Naive thymus-derived CD4-positive, alpha-beta T cell (primary cell): ENCODE data around the gene HOXB8. TPM values are rescaled to one million over a fixed set of nuclear protein-coding genes. Genes with fewer than 3 reads are reported as not detected.

Experiments used
- ATAC-seq: fragments of 150-1000 bp; cut with Tn5 transposase; 2 replicates; pipeline ENCODE4 v1.10.0; 2021; ENCODE audit warnings: mild to moderate bottlenecking, moderate library complexity
- CTCF ChIA-PET: fragments of 350-600 bp; sonication (Branson Sonifier 250); formaldehyde crosslinking; loops from one replicate; lab custom pipeline; 2021; ENCODE audit warnings: antibody characterized with exemption; lab: Charles Lee
- POLR2A ChIA-PET: fragments of 350-600 bp; sonication (Branson Sonifier 250); formaldehyde crosslinking; loops from one replicate; lab custom pipeline; 2021; ENCODE audit warnings: antibody characterized with exemption, inconsistent platforms; lab: Charles Lee
- DNase-seq, 9 donors: peaks; one replicate each; pipeline versions ENCODE4 v3.0.0 to v3.0.0-alpha.2; 2020 to 2022; ENCODE audit warnings: mixed read lengths in 1 of 9
- H3K27ac ChIP-seq: one replicate; pipeline ENCODE4 v1.7.0; 2013; ENCODE audit warnings: mild to moderate bottlenecking, low read depth, low read length, moderate library complexity
- H3K27me3 ChIP-seq, 2 donors: one replicate each; pipeline ENCODE4 v1.7.0; 2013; ENCODE audit warnings: low read length in 2 of 2, mild to moderate bottlenecking in 2 of 2, moderate library complexity in 2 of 2; ENCODE audit not compliant: control insufficient read depth in 2 of 2, insufficient read depth in 2 of 2
- H3K36me3 ChIP-seq, 3 experiments: 1 replicate in 2 of 3; 2 replicates in 1 of 3; pipeline ENCODE4 v1.7.0; 2013; ENCODE audit warnings: low read length in 3 of 3, mild to moderate bottlenecking in 3 of 3, moderate library complexity in 1 of 3; ENCODE audit not compliant: insufficient read depth in 3 of 3, control insufficient read depth in 2 of 3
- H3K4me1 ChIP-seq, 2 donors: one replicate each; pipeline ENCODE4 v1.7.0; 2013; ENCODE audit warnings: low read length in 2 of 2, mild to moderate bottlenecking in 2 of 2, moderate library complexity in 1 of 2; ENCODE audit not compliant: control insufficient read depth in 2 of 2, insufficient read depth in 2 of 2
- H3K4me3 ChIP-seq: 2 replicates; pipeline ENCODE4 v1.7.0; 2013; ENCODE audit warnings: mild to moderate bottlenecking, low read length
- H3K9me3 ChIP-seq, 3 experiments: 1 replicate in 2 of 3; 2 replicates in 1 of 3; pipeline ENCODE4 v1.7.0; 2013; ENCODE audit warnings: low read length in 3 of 3; ENCODE audit not compliant: control insufficient read depth in 2 of 3
- H3K27ac Mint-ChIP-seq, 9 donors: one replicate each; pipeline ENCODE4 v1.8.0; 2020 to 2022; ENCODE audit warnings: mixed read lengths in 9 of 9, mild to moderate bottlenecking in 8 of 9, moderate library complexity in 5 of 9, inconsistent platforms in 2 of 9
- H3K27me3 Mint-ChIP-seq, 5 donors: one replicate each; pipeline ENCODE4 v1.8.0; 2021 to 2022; ENCODE audit warnings: mixed read lengths in 5 of 5, mild to moderate bottlenecking in 1 of 5
- H3K36me3 Mint-ChIP-seq, 5 donors: one replicate each; pipeline ENCODE4 v1.8.0; 2020 to 2022; ENCODE audit warnings: mixed read lengths in 5 of 5, mild to moderate bottlenecking in 3 of 5, inconsistent platforms in 1 of 5
- H3K4me1 Mint-ChIP-seq, 7 donors: one replicate each; pipeline ENCODE4 v1.8.0; 2020 to 2022; ENCODE audit warnings: mixed read lengths in 7 of 7, mild to moderate bottlenecking in 3 of 7, inconsistent platforms in 1 of 7
- H3K4me3 Mint-ChIP-seq, 10 donors: one replicate each; pipeline ENCODE4 v1.8.0; 2020 to 2022; ENCODE audit warnings: mild to moderate bottlenecking in 10 of 10, mixed read lengths in 10 of 10, moderate library complexity in 6 of 10, inconsistent platforms in 2 of 10
- H3K9me3 Mint-ChIP-seq, 11 donors: one replicate each; pipeline ENCODE4 v1.8.0; 2020 to 2022; ENCODE audit warnings: mixed read lengths in 11 of 11, mild to moderate bottlenecking in 4 of 11, inconsistent platforms in 1 of 11, moderate library complexity in 1 of 11
- intact Hi-C, 2 donors: fragments of 100-400 bp; cut with micrococcal nuclease; formaldehyde crosslinking; loops; one replicate each; pipeline ENCODE4 v1.15.1; 2023
- polyA plus RNA-seq, 2 donors: library from polyadenylated mRNA; unstranded; fragments of 300-500 nt; fragmentation: Illumina TruSeq; gene quantifications; one replicate each; pipeline ENCODE4 v1.2.3, GENCODE V29; 2021
- total RNA-seq, 6 experiments: library from RNA in 5 of 6; stranded (reverse) in 5 of 6; gene quantifications; 1 replicate in 5 of 6; 2 replicates in 1 of 6; pipeline ENCODE4 v1.2.3 and lab custom pipeline; 2021 to 2026

The HOXB8 gene
- total and polyA plus RNA-seq, 7 experiments from 2014 or later, result not detected

DNA sequence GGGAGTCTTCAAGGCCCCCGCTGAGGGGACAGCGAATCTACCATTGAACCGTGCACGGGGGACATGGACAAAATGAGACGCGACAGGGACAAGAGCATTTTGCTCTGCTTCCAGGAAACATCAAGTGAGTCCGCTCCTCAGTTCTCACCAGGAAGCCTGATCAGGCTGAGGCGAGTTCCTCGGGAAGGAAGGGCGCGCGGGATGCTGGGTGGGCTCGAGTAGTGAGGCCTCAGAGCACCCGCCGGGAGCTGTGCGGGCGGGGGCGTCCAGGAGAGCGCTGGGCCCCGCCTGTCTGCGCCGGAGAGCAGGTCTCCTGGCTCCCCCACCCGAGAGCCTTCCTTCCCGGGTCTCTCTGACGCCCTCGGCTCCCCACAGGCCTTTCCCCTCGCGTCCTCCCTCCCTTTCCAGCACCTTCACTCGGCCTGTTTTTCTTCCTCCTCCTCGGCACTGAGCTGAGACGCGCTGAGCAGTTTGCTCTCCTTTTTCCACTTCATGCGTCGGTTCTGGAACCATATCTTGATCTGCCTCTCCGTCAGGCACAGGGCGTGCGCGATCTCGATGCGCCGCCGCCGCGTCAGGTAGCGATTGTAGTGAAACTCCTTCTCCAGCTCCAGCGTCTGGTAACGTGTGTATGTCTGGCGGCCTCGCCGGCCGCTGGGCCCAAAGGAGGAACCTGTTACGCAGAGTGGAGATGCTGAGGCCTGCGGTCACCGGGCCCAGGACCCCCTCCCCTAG, 18.9 kb downstream of the HOXB8 start:
- peak overlapping the region; percentile 45 to 90 (median 82) for H3K4me3 Mint-ChIP-seq
- Histone ChIP-seq H3K36me3 (no peaks in the 10 kb centered on the region), H3K27me3 (peaks cover 18 to 60% of the 10 kb centered on the region in 2 donors), H3K4me1 (peaks cover 37 to 40% of the 10 kb centered on the region in 2 donors), H3K4me3 (peak overlapping the region; percentile 35), H3K27ac (no peak overlapping the region), H3K9me3 (no peaks in the 10 kb centered on the region)
- H3K27ac Mint-ChIP-seq, result peak overlapping the region in 3 of 9 donors; percentile 31 to 46 (median 32)
- ATAC-seq (no peak), DNase-seq (peak in 1 of 9 donors; percentile 51)
- no peaks in the 10 kb centered on the region for H3K9me3 Mint-ChIP-seq
- intact Hi-C loops, result loop anchor here (1.0 to 10.0 kb wide), 2 partner anchors 332 to 421 kb away; no protein-coding TSS in a partner anchor
- H3K27me3 Mint-ChIP-seq, result peaks cover 92 to 97% (median 93%) of the 10 kb centered on the region in 5 donors
- CTCF ChIA-PET, result interaction anchor here (0.6 to 4.6 kb wide), 5 partner anchors 17 to 372 kb away, joined by 3 to 47 read pairs (median 3); no protein-coding TSS in a partner anchor
- H3K4me1 Mint-ChIP-seq, result peaks cover 34 to 68% (median 45%) of the 10 kb centered on the region in 7 donors
- POLR2A ChIA-PET, result interaction anchor here (0.5 to 0.7 kb wide), 2 partner anchors 52 to 221 kb away, joined by 3 read pairs; no protein-coding TSS in a partner anchor
- peaks cover 0 to 3% (median 0%) of the 10 kb centered on the region in 5 donors for H3K36me3 Mint-ChIP-seq

DNA sequence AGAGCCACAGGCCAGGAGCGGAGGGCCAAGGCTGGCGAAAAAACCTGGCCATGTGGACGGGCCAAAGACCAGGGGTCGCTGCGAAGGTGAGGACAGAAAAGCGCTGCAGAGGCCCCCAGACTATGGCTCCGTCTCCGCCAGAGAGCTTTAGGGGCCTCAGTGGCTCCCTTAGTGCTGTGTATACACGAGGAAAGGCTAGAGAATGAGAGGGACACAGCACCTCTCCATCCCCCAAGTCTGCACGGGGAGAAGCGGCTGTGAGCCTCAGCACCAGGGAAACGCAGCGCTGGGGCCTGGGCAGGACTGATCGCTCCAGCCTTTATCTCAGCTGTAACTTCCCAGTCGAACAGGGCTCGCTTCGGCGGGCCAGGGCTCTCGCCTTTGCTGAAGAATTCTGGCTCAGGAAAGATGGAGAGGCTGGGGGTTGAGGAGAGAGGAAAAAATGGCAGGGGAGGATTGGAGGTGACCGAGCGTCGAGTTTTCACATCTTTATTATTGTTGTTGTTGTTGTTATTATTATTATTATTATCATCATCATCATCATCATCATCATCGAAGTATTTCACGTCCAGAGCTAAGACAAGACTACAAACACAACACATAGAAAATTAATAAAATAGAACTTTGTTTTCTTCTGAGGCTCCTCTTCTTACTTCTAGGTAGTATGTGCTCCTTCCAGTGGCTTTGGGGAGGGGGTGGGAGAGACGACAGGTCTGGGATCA, 19.7 kb downstream of the HOXB8 start:
- H3K4me1 ChIP-seq, result peaks cover 37 to 40% of the 10 kb centered on the region in 2 donors

DNA sequence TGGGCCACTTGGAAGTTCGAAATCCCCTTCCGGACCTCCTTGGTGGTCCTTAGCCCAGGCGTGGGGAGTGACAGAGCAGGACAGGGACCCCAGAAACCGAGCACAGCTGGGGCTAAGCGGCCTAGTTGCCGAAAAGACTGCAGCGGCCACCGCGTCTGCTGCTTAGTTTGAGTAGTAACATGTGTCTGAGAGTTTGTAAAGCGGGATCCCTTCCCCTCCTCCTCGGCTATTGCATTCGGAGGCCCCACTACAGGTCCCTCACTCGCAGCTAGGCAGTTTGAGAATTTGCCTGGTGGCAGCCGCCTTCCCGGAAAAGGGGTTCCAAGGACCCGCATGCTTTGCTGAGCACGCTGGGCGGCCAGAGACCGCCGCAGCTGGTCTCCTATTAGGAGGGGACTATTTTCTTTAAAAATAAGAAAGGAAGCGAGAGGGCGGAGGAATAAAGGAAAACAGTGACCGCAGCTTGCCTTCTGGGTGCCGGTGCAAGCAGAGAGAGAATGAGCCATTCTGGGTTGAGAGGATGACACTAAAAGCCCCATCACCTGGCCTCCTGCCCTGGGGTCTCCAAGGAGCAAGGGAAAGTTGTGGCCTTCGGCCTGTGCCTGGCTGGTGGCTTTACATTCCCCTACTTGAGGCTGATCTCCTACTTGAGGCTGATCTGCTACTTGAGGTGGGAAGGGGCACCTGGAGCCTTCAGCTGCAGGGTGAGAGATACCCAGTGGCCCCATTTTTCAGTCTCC, 20.4 kb downstream of the HOXB8 start:
- POLR2A ChIA-PET, result interaction anchor here (0.6 to 1.0 kb wide), 2 partner anchors 54 to 285 kb away, joined by 3 read pairs; no protein-coding TSS in a partner anchor

More for the DNA sequence above, 19.7 kb downstream of the HOXB8 start:
- H3K27me3 Mint-ChIP-seq, result peaks cover 91 to 97% (median 93%) of the 10 kb centered on the region in 5 donors
- DNase-seq, result no peak
- H3K27me3 ChIP-seq, result peaks cover 14 to 62% of the 10 kb centered on the region in 2 donors
- no peaks in the 10 kb centered on the region for H3K9me3 Mint-ChIP-seq
- no peaks in the 10 kb centered on the region for H3K9me3 ChIP-seq
- POLR2A ChIA-PET, result interaction anchor here (0.5 to 1.0 kb wide), 3 partner anchors 51 to 286 kb away, joined by 3 read pairs; no protein-coding TSS in a partner anchor
- no peaks in the 10 kb centered on the region for H3K36me3 ChIP-seq
- H3K4me1 Mint-ChIP-seq, result peaks cover 34 to 68% (median 45%) of the 10 kb centered on the region in 7 donors
- CTCF ChIA-PET, result interaction anchor here (0.8 to 4.6 kb wide), 3 partner anchors 257 to 287 kb away, joined by 3 to 47 read pairs (median 3); no protein-coding TSS in a partner anchor
- peak overlapping the region in 9 of 10 donors; percentile 24 to 85 (median 50) for H3K4me3 Mint-ChIP-seq
- H3K36me3 Mint-ChIP-seq, result peaks cover 0 to 4% (median 0%) of the 10 kb centered on the region in 5 donors
- intact Hi-C loops, result loop anchor here in 1 of 2 donors (10.0 kb wide), 1 partner anchor 421 kb away; no protein-coding TSS in a partner anchor
- ATAC-seq, result no peak
- no peak overlapping the region for H3K27ac Mint-ChIP-seq
- H3K4me3 ChIP-seq, result no peak overlapping the region
- no peak overlapping the region for H3K27ac ChIP-seq

DNA sequence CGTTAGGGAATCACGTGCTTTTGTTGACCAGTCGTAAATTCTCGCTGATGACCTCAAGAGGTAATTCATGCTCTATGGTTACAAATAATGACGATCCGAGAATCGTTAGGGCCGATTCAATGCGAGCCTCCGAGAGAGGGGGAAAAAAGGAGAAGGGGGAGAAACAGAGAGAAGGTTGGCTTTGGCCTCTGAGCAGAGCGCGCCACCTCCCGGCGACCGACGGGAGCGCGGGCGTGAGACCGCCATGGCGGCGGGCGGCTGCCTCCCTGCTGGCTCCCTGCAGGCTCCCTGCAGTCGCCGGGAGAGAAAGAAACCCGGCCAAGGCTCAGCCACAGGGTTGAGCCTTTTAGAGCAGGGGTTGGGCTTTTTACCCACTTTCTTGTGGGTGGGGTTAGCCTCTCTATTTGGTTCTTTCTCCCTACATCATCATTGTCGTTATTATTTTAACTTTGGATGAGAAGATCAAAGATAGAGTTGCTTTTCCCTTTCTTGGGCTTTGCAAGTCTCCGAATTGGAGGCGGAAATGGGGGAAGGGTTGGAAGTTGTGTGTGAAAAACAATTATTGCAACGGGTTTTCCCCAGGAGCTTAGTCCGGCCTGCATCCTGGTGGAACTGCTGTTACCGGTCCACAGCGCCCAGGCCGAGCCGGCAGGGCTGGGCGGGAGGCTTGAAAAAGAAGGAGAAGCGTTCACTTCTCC, 21.1 kb downstream of the HOXB8 start:
- H3K27me3 ChIP-seq, result peaks cover 6 to 54% of the 10 kb centered on the region in 2 donors
- peak overlapping the region; percentile 56 for H3K4me3 ChIP-seq
- no peak overlapping the region for H3K27ac ChIP-seq
- Mint-ChIP-seq H3K36me3 (peaks cover 0 to 5% (median 0%) of the 10 kb centered on the region in 5 donors), H3K9me3 (no peaks in the 10 kb centered on the region), H3K27me3 (peaks cover 89 to 97% (median 93%) of the 10 kb centered on the region in 5 donors), H3K4me1 (peaks cover 34 to 70% (median 51%) of the 10 kb centered on the region in 7 donors), H3K27ac (peak overlapping the region in 1 of 9 donors; percentile 16), H3K4me3 (peak overlapping the region; percentile 75 to 88 (median 81))
- H3K4me1 ChIP-seq, result peaks cover 37 to 40% of the 10 kb centered on the region in 2 donors
- ChIA-PET POLR2A (interaction anchor here (1.0 to 1.8 kb wide), 4 partner anchors 16 to 258 kb away, joined by 3 to 6 read pairs (median 4); partner anchors contain the start of gene HOXB4), CTCF (interaction anchor here (0.6 to 4.6 kb wide), 20 partner anchors 19 to 378 kb away, joined by 3 to 47 read pairs (median 4); no protein-coding TSS in a partner anchor)
- peak; percentile 83 for ATAC-seq
- intact Hi-C loops, result loop anchor here (1.0 to 10.0 kb wide), 10 partner anchors 93 to 569 kb away; no protein-coding TSS in a partner anchor
- DNase-seq, result peak; percentile 67 to 89 (median 80)
- H3K36me3 ChIP-seq, result no peaks in the 10 kb centered on the region
- H3K9me3 ChIP-seq, result no peaks in the 10 kb centered on the region

More for the DNA sequence above, 20.4 kb downstream of the HOXB8 start:
- DNase-seq, result no peak
- CTCF ChIA-PET, result interaction anchor here (0.7 to 4.6 kb wide), 6 partner anchors 210 to 364 kb away, joined by 3 to 47 read pairs (median 3); no protein-coding TSS in a partner anchor
- no peaks in the 10 kb centered on the region for H3K9me3 ChIP-seq
- no peak overlapping the region for H3K27ac Mint-ChIP-seq
- H3K27me3 ChIP-seq, result peaks cover 9 to 56% of the 10 kb centered on the region in 2 donors
- peaks cover 34 to 70% (median 49%) of the 10 kb centered on the region in 7 donors for H3K4me1 Mint-ChIP-seq
- no peaks in the 10 kb centered on the region for H3K9me3 Mint-ChIP-seq
- no peak overlapping the region for H3K4me3 ChIP-seq
- intact Hi-C loops, result loop anchor here (1.0 to 10.0 kb wide), 7 partner anchors 93 to 569 kb away; no protein-coding TSS in a partner anchor
- H3K27ac ChIP-seq, result no peak overlapping the region
- no peaks in the 10 kb centered on the region for H3K36me3 ChIP-seq
- no peak for ATAC-seq
- peaks cover 37 to 40% of the 10 kb centered on the region in 2 donors for H3K4me1 ChIP-seq
- peaks cover 91 to 97% (median 93%) of the 10 kb centered on the region in 5 donors for H3K27me3 Mint-ChIP-seq
- peaks cover 0 to 5% (median 0%) of the 10 kb centered on the region in 5 donors for H3K36me3 Mint-ChIP-seq
- H3K4me3 Mint-ChIP-seq, result peak overlapping the region in 2 of 10 donors; percentile 78 to 85

DNA sequence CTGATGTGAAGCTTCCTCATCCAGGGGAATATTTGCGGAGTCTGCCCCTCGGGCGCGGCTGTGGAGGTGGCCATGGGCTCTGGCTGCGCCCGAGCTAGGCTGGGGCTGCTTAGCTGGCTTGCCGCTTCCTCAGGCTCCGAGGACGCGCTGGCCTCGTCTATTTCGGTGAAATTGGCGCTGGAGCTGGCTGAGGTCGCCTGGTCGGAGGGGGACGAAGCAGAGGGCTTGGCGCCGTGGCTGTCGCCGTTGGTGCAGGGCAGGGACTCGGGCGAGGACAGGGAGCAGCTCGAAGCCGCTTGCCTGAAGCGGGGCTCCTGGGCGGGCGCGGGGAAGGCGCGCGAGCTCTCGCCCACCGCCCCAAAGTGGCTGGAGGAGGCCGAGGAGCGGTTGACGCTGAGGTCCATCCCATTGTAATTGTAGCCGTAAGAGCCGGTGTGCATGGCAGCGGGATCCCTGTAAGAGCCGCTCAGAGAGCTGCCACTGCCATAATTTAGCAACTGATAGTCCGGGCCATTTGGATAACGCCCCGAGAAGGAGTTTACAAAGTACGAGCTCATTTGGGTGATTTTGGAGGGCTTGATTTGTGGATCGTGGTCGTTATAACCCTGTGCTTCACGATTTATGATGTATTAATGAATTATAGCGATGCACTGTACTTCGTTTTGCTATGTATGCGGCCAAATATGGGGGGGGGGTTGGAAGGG, 21.8 kb downstream of the HOXB8 start, which contains the start of gene HOXB5:
Gene HOXB5, minus strand, starts transcription at position 654 of the 704 bp plus-strand sequence. Its CDS starts 97 bp downstream, at position 557.
- ATAC-seq, result no peak
- H3K27me3 ChIP-seq, result peaks cover 6 to 47% of the 10 kb centered on the region in 2 donors

More for the DNA sequence above, 21.8 kb downstream of the HOXB8 start, which contains the start of gene HOXB5:
- Mint-ChIP-seq H3K9me3 (no peaks in the 10 kb centered on the region), H3K27ac (peak within 1 kb of the TSS in 1 of 9 donors; percentile 16), H3K27me3 (peaks cover 89 to 97% (median 93%) of the 10 kb centered on the region in 5 donors), H3K36me3 (peaks cover 0 to 6% (median 0%) of the 10 kb centered on the region in 5 donors), H3K4me3 (peak within 1 kb of the TSS; percentile 75 to 88 (median 81)), H3K4me1 (peaks cover 33 to 63% (median 44%) of the 10 kb centered on the region in 7 donors)
- ChIA-PET CTCF (interaction anchor here (0.6 to 4.6 kb wide), 40 partner anchors 10 to 750 kb away, joined by 3 to 47 read pairs (median 4); partner anchors contain the start of gene HOXB8), POLR2A (interaction anchor here (0.8 to 1.8 kb wide), 5 partner anchors 10 to 258 kb away, joined by 3 to 6 read pairs (median 5); partner anchors contain the start of gene HOXB4)
- peak within 1 kb of the TSS; percentile 56 for H3K4me3 ChIP-seq
- no peaks in the 10 kb centered on the region for H3K36me3 ChIP-seq
- DNase-seq, result peak in 1 of 9 donors; percentile 51
- no peaks in the 10 kb centered on the region for H3K9me3 ChIP-seq
- no peak within 1 kb of the TSS for H3K27ac ChIP-seq
- H3K4me1 ChIP-seq, result peaks cover 31 to 37% of the 10 kb centered on the region in 2 donors
- intact Hi-C loops, result loop anchor here (1.0 to 10.0 kb wide), 5 partner anchors 257 to 568 kb away; no protein-coding TSS in a partner anchor
